ENCODE results near the gene PMM2.
"Not testable (repeated sequence)": the region's sequence is repeated elsewhere in the genome, so short reads cannot be mapped to it uniquely, and the experiment has no call there.

Gene PMM2

GRCh38 chr16:8785408-8785807 is 12.2 kb upstream of the PMM2 start:
- DNase-seq, result no peak

GRCh38 chr16:8786316-8786715 is 11.3 kb upstream of the PMM2 start:
- not testable (repeated sequence) for DNase-seq

GRCh38 chr16:8788578-8789172 is 9.0 kb upstream of the PMM2 start:
- no peak for DNase-seq

- no peak for DNase-seq
Observed at GRCh38 chr16:8795091-8795490, 2.5 kb upstream of the PMM2 start.

GRCh38 chr16:8795818-8796217 is 1.8 kb upstream of the PMM2 start:
- DNase-seq, result no peak

- no peak for DNase-seq
Observed at GRCh38 chr16:8796469-8797363, 923 bp upstream of the PMM2 start.

GRCh38 chr16:8798174-8798527 is 512 bp downstream of the PMM2 start:
- peak; percentile 26 for DNase-seq

- DNase-seq, result no peak
Observed at GRCh38 chr16:8798535-8799157, 1.0 kb downstream of the PMM2 start.

GRCh38 chr16:8801701-8802100 is 4.1 kb downstream of the PMM2 start:
- no peak for DNase-seq

GRCh38 chr16:8803733-8804132 is 6.1 kb downstream of the PMM2 start:
- not testable (repeated sequence) for DNase-seq

GRCh38 chr16:8804313-8804712 is 6.7 kb downstream of the PMM2 start:
- no peak for DNase-seq

- DNase-seq, result no peak
Observed at GRCh38 chr16:8806272-8806983, 8.8 kb downstream of the PMM2 start.

- DNase-seq, result no peak
Observed at GRCh38 chr16:8807189-8807588, 9.6 kb downstream of the PMM2 start.

GRCh38 chr16:8808009-8808408 is 10.4 kb downstream of the PMM2 start:
- no peak for DNase-seq

- no peak for DNase-seq
Observed at GRCh38 chr16:8808613-8809353, 11.1 kb downstream of the PMM2 start.

GRCh38 chr16:8812162-8812843 is 14.7 kb downstream of the PMM2 start:
- DNase-seq, result no peak

- no peak for DNase-seq
Observed at GRCh38 chr16:8814095-8814806, 16.6 kb downstream of the PMM2 start.

GRCh38 chr16:8816967-8817655 is 19.5 kb downstream of the PMM2 start:
- peak; percentile 2 for DNase-seq

- no peak for DNase-seq
Observed at GRCh38 chr16:8818504-8819270, 21.0 kb downstream of the PMM2 start.

Measured in CD4-positive, alpha-beta T cell treated with Interleukin-4 for 4 hours (primary cell).